Common myeloid progenitor, CD34-positive (primary cell): ENCODE measurements around the gene BRIP1.
"Not testable (repeated sequence)": the region's sequence is repeated elsewhere in the genome, so short reads cannot be mapped to it uniquely, and the experiment has no call there.

ENCODE experiments used
- CTCF ChIA-PET: fragments of 350-600 bp; sonication (Branson Sonifier 250); formaldehyde crosslinking; loops from one replicate; lab custom pipeline; 2021; ENCODE audit warnings: antibody characterized with exemption; lab: Charles Lee
- POLR2A ChIA-PET: fragments of 350-600 bp; sonication (Branson Sonifier 250); formaldehyde crosslinking; loops from one replicate; lab custom pipeline; 2021; ENCODE audit warnings: antibody characterized with exemption; lab: Charles Lee
- DNase-seq, 3 donors: peaks; one replicate each; pipeline versions ENCODE4 v3.0.0 to v3.0.0-alpha.2; 2013
- H3K27ac ChIP-seq, 2 experiments: 1 replicate in 1 of 2; 2 replicates in 1 of 2; pipeline ENCODE4 v1.7.0; 2013; ENCODE audit warnings: inconsistent platforms in 2 of 2, low read length in 2 of 2, mild to moderate bottlenecking in 2 of 2, low read depth in 1 of 2, moderate library complexity in 1 of 2; ENCODE audit not compliant: severe bottlenecking in 2 of 2, insufficient read depth in 1 of 2, poor library complexity in 1 of 2
- H3K27me3 ChIP-seq, 5 experiments: replicated peaks in 2 of 5; 1 replicate in 3 of 5; 2 replicates in 2 of 5; pipeline versions ENCODE4 v1.6.1 to v1.7.0; 2013; ENCODE audit warnings: low read length in 4 of 5, mild to moderate bottlenecking in 2 of 5, moderate library complexity in 2 of 5, inconsistent platforms in 1 of 5; ENCODE audit not compliant: insufficient read depth in 5 of 5, control insufficient read depth in 4 of 5
- H3K36me3 ChIP-seq, 4 experiments: 1 replicate in 2 of 4; 2 replicates in 2 of 4; pipeline versions ENCODE4 v1.6.1 to v1.7.0; 2013; ENCODE audit warnings: low read length in 3 of 4, control low read depth in 1 of 4, mild to moderate bottlenecking in 1 of 4; ENCODE audit not compliant: control insufficient read depth in 4 of 4, insufficient read depth in 4 of 4
- H3K4me1 ChIP-seq, 4 experiments: 1 replicate in 3 of 4; 2 replicates in 1 of 4; pipeline versions ENCODE4 v1.6.1 to v1.7.1; 2013; ENCODE audit warnings: low read length in 3 of 4, mild to moderate bottlenecking in 3 of 4, control low read depth in 1 of 4, inconsistent platforms in 1 of 4, moderate library complexity in 1 of 4; ENCODE audit not compliant: control insufficient read depth in 4 of 4, insufficient read depth in 4 of 4; ENCODE audit errors: control extremely low read depth in 1 of 4
- H3K4me3 ChIP-seq, 7 experiments: 1 replicate in 4 of 7; 2 replicates in 3 of 7; pipeline versions ENCODE4 v1.5.1 to v1.7.0; 2013; ENCODE audit warnings: mild to moderate bottlenecking in 7 of 7, low read length in 6 of 7, moderate library complexity in 6 of 7, inconsistent platforms in 2 of 7, low read depth in 2 of 7, control low read depth in 1 of 7; ENCODE audit not compliant: insufficient read depth in 4 of 7, control insufficient read depth in 1 of 7; ENCODE audit errors: extremely low read depth in 1 of 7
- H3K9me3 ChIP-seq, 5 experiments: 1 replicate in 4 of 5; 2 replicates in 1 of 5; pipeline versions ENCODE4 v1.6.1 to v1.7.1; 2013; ENCODE audit warnings: low read length in 4 of 5, mild to moderate bottlenecking in 2 of 5, inconsistent platforms in 1 of 5, low read depth in 1 of 5, moderate library complexity in 1 of 5; ENCODE audit not compliant: control insufficient read depth in 4 of 5, insufficient read depth in 2 of 5; ENCODE audit errors: control extremely low read depth in 1 of 5
- WGBS: methylation state at CpG from one replicate; pipeline ENCODE4 v1.1.5; 2013; ENCODE audit not compliant: insufficient coverage; 5-methylcytosine and 5-hydroxymethylcytosine counted together

BRIP1 gene

DNA sequence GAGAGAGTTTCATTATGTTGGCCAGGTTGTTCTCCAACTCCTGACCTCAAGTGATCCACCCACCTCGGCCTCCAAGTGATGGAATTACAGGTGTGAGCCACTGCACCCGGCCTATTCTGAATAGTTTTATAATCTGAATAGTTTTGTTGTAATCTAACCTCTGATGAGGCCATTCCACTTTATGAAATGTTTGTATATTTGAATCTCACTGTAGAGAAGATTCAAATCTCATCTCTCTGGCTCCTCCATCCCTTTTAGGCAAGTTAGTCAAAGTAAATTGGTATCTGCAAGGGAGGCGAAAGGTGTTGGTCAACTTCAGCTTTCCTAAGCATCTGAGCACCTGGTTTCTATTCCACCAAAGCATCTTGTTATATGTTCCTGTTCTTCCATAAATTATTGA lies 131.2 kb downstream of the BRIP1 start:
- ChIA-PET CTCF (interaction anchor here (1.1 kb wide), 1 partner anchor 14 kb away, joined by 3 read pairs; no protein-coding TSS in a partner anchor), POLR2A (no interaction called here)
- peaks cover 6 to 12% (median 8%) of the 10 kb centered on the region in 4 experiments for H3K36me3 ChIP-seq
- H3K27ac ChIP-seq = no peak overlapping the region
- WGBS = no CpG with 5 or more reads among the region's 3 CpGs
- peaks cover 0 to 2% (median 1%) of the 10 kb centered on the region in 5 experiments for H3K9me3 ChIP-seq
- no peaks in the 10 kb centered on the region for H3K27me3 ChIP-seq
- DNase-seq = no peak
- no peak overlapping the region for H3K4me3 ChIP-seq
- H3K4me1 ChIP-seq = no peaks in the 10 kb centered on the region

DNA sequence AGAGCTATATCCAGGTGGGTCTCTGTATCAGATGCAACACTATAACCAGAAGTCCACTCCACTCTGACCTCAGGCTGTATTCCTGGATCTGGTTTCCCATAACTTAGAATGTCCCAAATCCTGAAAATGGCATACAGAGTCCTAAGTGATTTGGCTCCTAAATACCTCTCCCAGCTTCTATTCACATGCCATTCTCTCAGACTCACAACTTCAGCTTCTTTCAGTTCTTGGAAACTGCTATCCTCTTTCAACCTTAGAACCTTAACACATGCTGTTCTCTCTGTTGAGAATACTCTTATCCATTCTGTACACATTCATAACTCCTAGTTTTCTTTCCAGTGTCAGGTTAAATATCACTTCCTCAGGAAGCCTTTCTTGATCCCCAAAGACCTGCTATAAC lies 132.0 kb downstream of the BRIP1 start:
- H3K36me3 ChIP-seq = peaks cover 4 to 10% (median 8%) of the 10 kb centered on the region in 4 experiments
- H3K27me3 ChIP-seq = no peaks in the 10 kb centered on the region
- peaks cover 0 to 2% (median 0%) of the 10 kb centered on the region in 5 experiments for H3K9me3 ChIP-seq
- DNase-seq = no peak
- H3K27ac ChIP-seq = no peak overlapping the region
- H3K4me1 ChIP-seq = no peaks in the 10 kb centered on the region
- ChIA-PET POLR2A (no interaction called here), CTCF (interaction anchor here (1.1 kb wide), 1 partner anchor 13 kb away, joined by 3 read pairs; no protein-coding TSS in a partner anchor)
- H3K4me3 ChIP-seq = no peak overlapping the region

DNA sequence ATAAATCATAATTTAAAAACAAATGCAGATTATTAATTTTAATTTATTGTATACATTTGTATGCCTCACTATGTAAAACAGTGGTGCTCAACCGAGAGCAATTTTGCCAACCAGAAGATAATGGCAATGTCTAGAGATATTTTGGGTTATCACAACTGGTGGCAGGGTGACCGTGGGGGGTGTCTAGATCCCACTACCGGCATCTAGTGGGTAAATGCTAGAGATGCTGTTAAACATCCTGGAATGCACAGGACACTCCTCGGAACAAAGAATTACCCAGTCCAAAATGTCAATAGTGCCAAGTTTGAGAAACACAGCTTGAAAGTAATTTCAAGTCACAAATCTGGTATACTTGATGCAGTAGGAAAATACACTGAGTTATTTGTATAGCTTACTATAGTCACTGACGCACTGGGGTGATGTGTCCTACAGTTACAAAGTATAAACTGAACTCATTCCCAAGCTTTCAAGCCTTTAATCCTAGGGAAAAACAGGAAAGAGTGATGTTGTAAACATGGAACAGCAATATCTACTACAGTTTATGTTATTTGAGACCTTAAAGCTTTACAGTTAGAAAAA lies 133.5 kb downstream of the BRIP1 start:
- Histone ChIP-seq H3K9me3 (peaks cover 0 to 2% (median 0%) of the 10 kb centered on the region in 5 experiments), H3K4me3 (no peak overlapping the region), H3K27me3 (no peaks in the 10 kb centered on the region), H3K36me3 (peaks cover 3 to 13% (median 6%) of the 10 kb centered on the region in 4 experiments), H3K27ac (no peak overlapping the region), H3K4me1 (no peaks in the 10 kb centered on the region)
- WGBS = 100% methylated on average over 4 of the region's 5 CpGs
- ChIA-PET CTCF (no interaction called here), POLR2A (no interaction called here)
- no peak for DNase-seq

DNA sequence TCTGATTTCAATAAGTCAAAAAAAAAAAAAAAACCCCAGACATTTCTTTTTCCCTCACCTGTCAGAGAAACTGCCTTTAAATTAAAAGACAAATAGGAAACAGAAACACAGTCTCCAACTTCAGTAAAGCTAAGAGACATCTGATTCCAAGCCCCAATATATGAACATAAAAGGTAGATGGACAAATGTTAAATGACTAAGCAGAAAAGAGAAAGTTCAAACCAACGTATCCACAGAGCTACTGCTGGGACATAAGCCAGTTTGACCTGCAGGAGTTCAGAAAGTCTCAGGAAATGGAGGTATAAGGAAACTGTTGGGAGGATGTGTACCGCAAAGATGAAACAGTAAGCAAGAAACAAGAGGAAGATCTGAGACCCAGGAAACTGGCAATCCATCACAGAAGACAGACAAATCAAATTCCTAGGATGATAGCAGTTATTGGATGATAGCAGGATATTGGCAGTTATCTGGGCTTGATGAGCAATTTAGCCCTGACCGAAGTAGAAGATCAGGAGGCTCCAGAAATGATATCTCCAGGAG lies 135.0 kb downstream of the BRIP1 start:
- ChIA-PET CTCF (interaction anchor here (0.7 kb wide), 1 partner anchor 602 kb away, joined by 3 read pairs; no protein-coding TSS in a partner anchor), POLR2A (no interaction called here)
- H3K36me3 ChIP-seq = peaks cover 3 to 13% (median 6%) of the 10 kb centered on the region in 4 experiments
- no peak overlapping the region for H3K4me3 ChIP-seq
- WGBS = 96% methylated on average over 2 of the region's 3 CpGs
- H3K27ac ChIP-seq = no peak overlapping the region
- H3K4me1 ChIP-seq = no peaks in the 10 kb centered on the region
- peaks cover 0 to 2% (median 0%) of the 10 kb centered on the region in 5 experiments for H3K9me3 ChIP-seq
- H3K27me3 ChIP-seq = no peaks in the 10 kb centered on the region
- DNase-seq = no peak

DNA sequence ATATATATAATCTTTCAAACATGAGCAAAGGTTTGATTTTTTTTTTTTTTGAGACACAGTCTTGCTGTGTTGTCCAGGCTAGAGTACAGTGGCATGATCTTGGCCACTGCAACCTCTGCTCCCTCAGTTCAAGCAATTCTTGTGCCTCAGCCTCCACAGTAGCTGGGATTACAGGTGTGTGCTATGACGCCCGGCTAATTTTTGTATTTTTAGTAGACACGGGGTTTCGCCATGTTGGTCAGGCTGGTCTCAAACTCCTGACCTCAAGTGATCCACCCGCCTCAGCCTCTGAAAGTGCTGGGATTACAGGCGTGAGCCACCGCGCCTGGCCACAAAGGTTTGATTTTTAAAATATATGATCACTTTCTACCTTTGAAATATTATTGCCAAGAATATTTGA lies 135.5 kb downstream of the BRIP1 start:
- H3K4me1 ChIP-seq, H3K27me3 ChIP-seq, H3K9me3 ChIP-seq, H3K27ac ChIP-seq, POLR2A ChIA-PET, H3K4me3 ChIP-seq, DNase-seq: not testable (repeated sequence)
- H3K36me3 ChIP-seq = peaks cover 3 to 13% (median 6%) of the 10 kb centered on the region in 4 experiments
- WGBS = 100% methylated on average over 4 of the region's 8 CpGs
- CTCF ChIA-PET = interaction anchor here (0.7 kb wide), 1 partner anchor 602 kb away, joined by 3 read pairs; no protein-coding TSS in a partner anchor

DNA sequence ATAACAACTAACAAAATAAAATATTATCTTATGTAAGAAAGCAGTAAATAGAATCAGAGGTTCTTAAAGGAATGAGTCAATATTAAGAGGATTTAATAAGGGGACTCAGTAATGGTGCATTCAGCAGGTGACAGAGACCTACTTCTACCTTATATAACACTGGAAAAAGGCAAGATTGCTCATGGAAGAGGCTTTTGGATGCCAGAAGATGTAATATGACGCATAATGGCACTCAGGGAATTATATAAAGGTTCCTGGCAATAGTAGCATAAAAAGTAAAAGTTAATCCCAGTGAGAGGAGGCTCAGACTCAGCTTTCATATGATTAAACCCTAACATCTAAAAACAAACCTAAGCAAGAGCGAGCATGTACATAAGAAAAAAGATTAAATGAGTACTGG lies 136.4 kb downstream of the BRIP1 start:
- CTCF ChIA-PET = no interaction called here
- 100% methylated on average over 1 of the region's 2 CpGs for WGBS
- Histone ChIP-seq H3K27ac (no peak overlapping the region), H3K36me3 (peaks cover 3 to 13% (median 6%) of the 10 kb centered on the region in 4 experiments), H3K4me1 (no peaks in the 10 kb centered on the region), H3K9me3 (peaks cover 0 to 2% (median 0%) of the 10 kb centered on the region in 5 experiments), H3K27me3 (no peaks in the 10 kb centered on the region), H3K4me3 (no peak overlapping the region)
- no peak for DNase-seq
- POLR2A ChIA-PET = no interaction called here

DNA sequence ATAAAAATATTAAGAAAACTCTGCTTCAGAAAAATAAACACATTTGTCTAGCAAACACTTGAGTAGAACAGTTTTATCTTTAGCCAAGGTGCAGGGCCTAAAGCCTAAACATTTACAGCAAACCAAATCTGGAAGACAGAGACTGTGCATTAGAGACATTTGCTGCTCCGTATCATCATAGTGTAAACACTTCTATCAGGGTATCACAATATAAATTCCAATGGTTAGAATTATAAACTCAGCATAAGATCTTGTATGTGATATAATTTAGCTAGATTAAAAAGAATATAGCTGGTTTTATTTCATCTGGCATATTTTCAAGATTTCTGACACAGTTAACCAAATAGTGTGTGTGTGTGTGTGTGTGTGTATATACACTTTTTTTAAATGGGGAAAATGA lies 138.6 kb downstream of the BRIP1 start:
- Histone ChIP-seq H3K27me3 (no peaks in the 10 kb centered on the region), H3K9me3 (peaks cover 0 to 4% (median 2%) of the 10 kb centered on the region in 5 experiments), H3K27ac (no peak overlapping the region), H3K4me1 (no peaks in the 10 kb centered on the region), H3K36me3 (peaks cover 2 to 13% (median 4%) of the 10 kb centered on the region in 4 experiments), H3K4me3 (no peak overlapping the region)
- no CpG with 5 or more reads among the region's 1 CpG for WGBS
- ChIA-PET POLR2A (no interaction called here), CTCF (interaction anchor here (0.6 kb wide), 1 partner anchor 74 kb away, joined by 3 read pairs; no protein-coding TSS in a partner anchor)
- DNase-seq = no peak
